Astrocyte of the hippocampus (primary cell): ENCODE measurements around the gene TGFBR3.
A peak's percentile ranks its signal among the peaks of the same experiment; 100 is the strongest.

ENCODE experiments used
- DNase-seq: peaks from one replicate; pipeline ENCODE4 v3.0.0; 2011; ENCODE audit warnings: low read depth, low spot score

Gene TGFBR3

DNA sequence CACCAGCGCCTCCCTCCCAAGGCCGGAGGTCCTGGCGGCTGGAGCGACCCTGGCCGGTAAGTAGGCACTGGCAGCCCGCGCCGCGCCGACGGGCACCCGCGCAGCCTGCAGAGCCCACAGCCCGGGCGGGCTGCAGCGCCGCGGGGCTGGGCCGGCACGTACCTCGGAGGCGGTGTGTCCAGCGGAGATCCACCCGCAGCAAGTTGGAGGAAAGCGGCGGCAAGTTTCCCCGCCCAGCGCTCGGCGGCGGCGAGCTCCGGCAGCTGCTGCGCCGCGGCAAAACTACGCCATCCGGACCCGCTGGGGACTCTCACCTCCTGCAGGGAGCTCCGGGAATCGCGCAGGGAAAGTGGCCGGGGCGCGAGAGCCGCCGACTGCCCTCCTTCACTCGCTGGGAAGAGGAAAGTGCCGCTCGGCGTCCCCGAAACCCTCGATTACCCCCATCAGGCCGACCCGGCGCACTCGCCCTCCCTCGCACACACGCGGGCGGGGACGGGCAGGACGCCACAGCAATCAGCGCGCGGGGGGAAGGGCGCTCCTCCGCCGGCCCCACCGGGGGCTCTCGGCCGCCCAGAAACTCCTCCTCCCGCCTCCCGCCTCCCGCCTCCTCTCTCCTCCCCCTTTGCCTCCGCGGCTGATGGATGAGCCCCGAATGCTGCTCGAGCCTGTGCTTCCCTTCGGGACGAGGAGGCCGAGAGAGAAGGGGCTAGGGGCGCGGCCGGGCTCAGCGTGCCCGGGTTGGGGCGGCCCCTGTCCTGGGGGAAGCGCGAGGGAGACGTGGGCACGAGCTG is at the start of gene TGFBR3:
Gene TGFBR3, minus strand, starts transcription at position 436 of the 791 bp plus-strand sequence. CDS start 24,620 bp downstream, outside the sequence.
- peak; percentile 92 for DNase-seq

DNA sequence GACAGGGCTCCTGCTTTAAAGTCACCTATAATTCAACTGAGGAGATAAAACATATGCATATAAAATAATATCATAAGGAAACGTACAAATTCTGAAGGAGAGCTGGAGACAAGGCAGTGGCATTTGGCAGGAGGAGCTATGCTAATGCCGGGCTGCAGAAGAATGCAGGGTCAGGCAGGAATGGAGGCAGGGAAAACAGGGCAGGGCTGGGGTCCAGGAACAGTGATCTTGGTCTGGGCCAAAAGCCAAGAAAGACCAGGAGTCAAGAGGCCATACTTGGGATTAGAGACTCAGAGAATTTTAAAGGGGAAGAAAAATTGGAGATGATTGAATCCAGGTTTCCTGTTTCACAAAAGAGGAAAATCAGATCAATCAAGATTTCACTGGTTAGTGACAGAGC is 43.3 kb upstream of the TGFBR3 start:
- DNase-seq, result peak; percentile 49

- DNase-seq, result no peak
These were observed 42.1 kb upstream of the TGFBR3 start for GRCh38 chr1:91928026-91928425.

- no peak for DNase-seq
These were observed 39.9 kb upstream of the TGFBR3 start for GRCh38 chr1:91925644-91926435.

DNA sequence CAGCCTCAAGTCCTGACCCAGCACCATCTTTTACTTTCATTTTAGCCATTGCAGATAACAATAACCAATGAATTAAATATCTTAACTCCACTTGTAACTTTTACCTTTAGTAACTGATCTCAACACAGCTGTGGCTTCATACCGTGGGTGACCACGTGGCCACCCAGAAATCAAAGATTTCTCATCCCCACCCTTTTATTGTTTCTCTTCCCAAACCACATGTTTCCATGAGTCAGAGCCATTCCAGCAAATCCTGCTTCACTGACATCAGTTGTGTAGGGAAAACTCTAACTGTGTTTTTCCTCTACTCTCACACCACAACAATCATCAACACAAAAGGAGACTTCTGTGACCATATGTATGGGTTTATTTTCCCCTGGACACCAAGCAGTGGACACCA is 38.2 kb upstream of the TGFBR3 start:
- DNase-seq, result peak; percentile 67

DNA sequence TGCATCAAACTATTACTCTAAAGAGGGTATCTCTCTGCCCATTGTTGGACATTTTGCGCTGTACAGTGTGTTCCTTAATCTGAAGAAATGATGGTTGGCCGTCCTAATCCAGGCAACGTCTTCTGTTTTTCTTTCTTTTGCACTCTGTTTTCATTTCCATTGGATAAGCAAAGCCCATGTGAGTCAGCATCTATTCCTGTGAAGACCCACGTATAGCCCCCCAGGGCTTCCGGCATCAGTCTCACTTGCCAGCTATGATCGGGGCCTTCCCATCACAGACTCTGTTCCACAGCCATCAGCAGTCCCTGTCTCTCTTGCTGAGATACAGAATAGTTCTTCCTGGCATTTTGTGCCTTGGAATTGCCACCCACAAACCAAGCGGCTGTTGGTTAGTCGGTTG is 34.0 kb upstream of the TGFBR3 start:
- no peak for DNase-seq

DNA sequence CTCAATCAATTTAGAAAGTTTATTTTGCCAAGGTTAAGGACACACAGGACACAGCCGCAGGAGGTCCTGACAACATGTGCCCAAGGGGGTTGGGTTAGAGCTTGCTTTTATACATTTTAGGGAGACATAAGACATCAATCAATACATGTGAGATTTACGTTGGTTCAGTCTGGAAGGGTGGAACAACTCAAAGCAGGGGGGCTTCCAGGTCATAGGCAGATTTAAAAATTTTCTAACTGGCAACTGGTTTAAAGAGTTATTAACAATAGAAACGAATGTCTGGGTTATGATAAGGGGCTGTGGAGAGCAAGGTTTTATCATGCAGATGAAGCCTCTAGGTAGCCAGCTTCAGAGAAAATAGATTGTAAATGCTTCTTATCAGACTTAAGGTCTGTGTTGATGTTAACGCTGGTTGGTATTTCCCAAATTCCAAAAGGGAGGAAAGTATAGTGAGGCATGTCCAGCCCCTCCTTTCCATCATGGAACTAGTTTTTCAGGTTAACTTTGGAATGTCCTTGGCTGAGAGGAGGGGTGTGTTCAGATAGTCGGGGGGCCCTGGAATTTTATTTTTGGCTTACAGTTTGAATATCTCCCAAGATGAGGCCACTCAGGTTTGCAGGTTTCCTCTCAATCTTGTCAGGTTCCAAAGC is 31.0 kb upstream of the TGFBR3 start:
- DNase-seq, result no peak

DNA sequence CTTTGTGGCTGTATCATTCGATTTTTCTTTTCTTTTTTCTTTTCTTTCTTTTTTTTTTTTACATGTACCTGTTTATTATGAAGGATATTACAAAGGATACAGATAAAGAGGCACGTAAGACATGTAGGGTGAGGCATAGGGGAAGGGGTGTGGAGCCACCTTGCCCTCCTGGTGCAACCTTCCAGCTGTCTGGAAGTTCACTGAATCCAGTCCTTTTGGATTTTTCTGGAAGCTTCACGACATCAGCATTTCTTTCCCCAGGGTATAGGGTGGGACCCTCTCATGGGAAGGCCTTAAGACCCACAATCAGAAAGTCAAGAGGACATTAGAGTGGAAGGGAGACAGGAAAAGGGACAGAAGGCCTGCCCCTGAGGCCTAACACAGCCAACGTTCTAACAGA is 30.1 kb upstream of the TGFBR3 start:
- no peak for DNase-seq

GRCh38 chr1:91913018-91913417 is 27.1 kb upstream of the TGFBR3 start:
- DNase-seq, result no peak

- no peak for DNase-seq
These were observed 26.3 kb upstream of the TGFBR3 start for GRCh38 chr1:91912266-91912665.

- DNase-seq, result no peak
These were observed 15.3 kb upstream of the TGFBR3 start for GRCh38 chr1:91901231-91901630.

GRCh38 chr1:91900562-91900961 is 14.6 kb upstream of the TGFBR3 start:
- peak; percentile 70 for DNase-seq

DNA sequence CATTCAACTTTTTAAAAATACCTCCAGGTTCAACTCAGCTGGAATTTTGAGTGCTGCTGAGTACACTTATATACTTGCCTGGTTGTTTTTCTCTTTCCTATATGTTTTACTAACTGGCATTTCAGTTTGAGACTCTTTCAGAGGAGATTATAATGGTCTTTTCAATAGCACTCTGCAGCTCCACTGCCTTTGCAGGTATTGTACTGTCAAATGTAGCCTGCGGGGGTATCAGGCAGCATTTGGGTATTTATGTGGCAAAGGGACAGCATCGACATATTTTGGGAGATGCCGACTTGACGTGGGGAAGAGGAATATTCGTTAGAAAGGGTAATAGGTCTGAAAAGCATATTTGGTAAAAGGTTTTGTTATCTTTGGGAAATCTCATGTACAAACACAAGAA is 11.1 kb upstream of the TGFBR3 start:
- no peak for DNase-seq

- DNase-seq, result no peak
These were observed 10.0 kb upstream of the TGFBR3 start for GRCh38 chr1:91895832-91896556.

- DNase-seq, result no peak
These were observed 8.2 kb upstream of the TGFBR3 start for GRCh38 chr1:91894036-91894761.

GRCh38 chr1:91891969-91892368 is 6.0 kb upstream of the TGFBR3 start:
- DNase-seq, result no peak

DNA sequence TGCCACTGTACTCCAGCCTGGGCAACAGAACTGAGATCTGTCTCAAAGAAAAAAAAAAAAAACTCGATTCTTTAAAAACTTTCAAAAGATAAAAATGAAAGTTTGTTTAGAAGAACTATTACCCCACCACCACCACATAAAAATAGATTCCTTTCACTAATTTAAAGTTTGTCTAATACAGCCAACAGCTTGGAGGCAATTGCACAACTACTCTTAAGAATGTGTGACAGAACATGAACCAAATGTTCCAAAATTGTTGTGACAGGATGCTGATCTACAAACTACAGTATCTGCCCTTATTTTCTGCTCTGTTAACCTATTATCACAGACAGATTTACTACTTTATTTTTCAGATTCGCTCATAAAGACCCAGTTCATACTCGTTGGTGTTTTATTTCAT is 5.5 kb upstream of the TGFBR3 start:
- DNase-seq, result no peak

- DNase-seq, result peak; percentile 10
These were observed 3.9 kb upstream of the TGFBR3 start for GRCh38 chr1:91889717-91890459.

GRCh38 chr1:91885213-91885715 is 687 bp downstream of the TGFBR3 start:
- no peak for DNase-seq
